HepG2 (cell line): ENCODE data around the gene MYL3. TPM values are rescaled to one million over a fixed set of nuclear protein-coding genes. Genes with fewer than 3 reads are reported as not detected.
A peak's percentile ranks its signal among the peaks of the same experiment; 100 is the strongest.

Source experiments
- ADNP ChIP-seq: sonication (generic); formaldehyde crosslinking; IDR thresholded peaks from 2 replicates; pipeline ENCODE4 v1.4.0; 2020; ENCODE audit warnings: missing genetic modification reagents
- BRD4 ChIP-seq: sonication (generic); formaldehyde crosslinking; IDR thresholded peaks from 2 replicates; pipeline ENCODE4 v1.4.0; 2020; ENCODE audit warnings: missing genetic modification reagents
- FOXA1 ChIP-seq, 2 experiments: fragments of 450-650 bp in 1 of 2; sonication (generic) in 1 of 2; formaldehyde crosslinking in 1 of 2; IDR thresholded peaks; 2 replicates each; pipeline versions ENCODE4 v1.4.0 to v1.6.1; 2016 to 2020; ENCODE audit warnings: missing genetic modification reagents in 1 of 2
- JARID2 ChIP-seq: sonication (generic); formaldehyde crosslinking; IDR thresholded peaks from 2 replicates; pipeline ENCODE4 v1.8.1; 2023; ENCODE audit warnings: missing genetic modification reagents, inconsistent platforms; ENCODE audit not compliant: insufficient replicate concordance
- NFYC ChIP-seq: IDR thresholded peaks from 2 replicates; pipeline ENCODE4 v1.6.1; 2016; ENCODE audit warnings: missing genetic modification reagents, missing compliant biosample characterization
- TCF12 ChIP-seq, 2 experiments: fragments of 450-650 bp in 1 of 2; sonication (generic) in 1 of 2; formaldehyde crosslinking in 1 of 2; IDR thresholded peaks; 2 replicates each; pipeline versions ENCODE4 v1.6.1 to v1.8.0; 2017 to 2022; ENCODE audit warnings: antibody characterized with exemption in 1 of 2, mild to moderate bottlenecking in 1 of 2, missing genetic modification reagents in 1 of 2, moderate library complexity in 1 of 2
- TGIF2 ChIP-seq: IDR thresholded peaks from 2 replicates; pipeline ENCODE4 v1.6.1; 2016; ENCODE audit warnings: control low read depth, missing compliant biosample characterization
- ZFP62 ChIP-seq: sonication (generic); formaldehyde crosslinking; IDR thresholded peaks from 2 replicates; pipeline ENCODE4 v1.4.0; 2020; ENCODE audit warnings: missing genetic modification reagents
- ZMYM4 ChIP-seq: sonication (generic); formaldehyde crosslinking; IDR thresholded peaks from 2 replicates; pipeline ENCODE4 v1.8.1; 2023; ENCODE audit warnings: mild to moderate bottlenecking, missing genetic modification reagents
- ZNF619 ChIP-seq: sonication (generic); formaldehyde crosslinking; IDR thresholded peaks from 2 replicates; pipeline ENCODE4 v1.4.0; 2020; ENCODE audit warnings: mild to moderate bottlenecking, missing genetic modification reagents
- polyA plus RNA-seq, 8 experiments: library from polyadenylated mRNA; depleted of rRNA in 3 of 8; stranded (reverse) in 7 of 8; unstranded in 1 of 8; fragments of >200 nt; fragmentation: Illumina TruSeq in 4 of 8; extraction: Trizol in 4 of 8; gene quantifications; 2 replicates each; pipeline versions ENCODE4 v1.2.1 to v1.2.3, GENCODE V29; 2011 to 2016; ENCODE audit warnings: low read depth in 4 of 8, missing spikeins in 1 of 8, mixed read lengths in 1 of 8; ENCODE audit not compliant: insufficient read depth in 1 of 8
- total RNA-seq, 5 experiments: library from RNA; depleted of rRNA; stranded (reverse); fragments of >200 nt; fragmentation: Illumina TruSeq; extraction: Trizol; gene quantifications; 2 replicates each; pipeline ENCODE4 v1.2.3, GENCODE V29; 2016; ENCODE audit warnings: low read depth in 1 of 5
- TF ChIP-seq, protein P1 (sequence below): sonication (generic); formaldehyde crosslinking; IDR thresholded peaks from 2 replicates; pipeline ENCODE4 v1.5.0; 2020; ENCODE audit warnings: mild to moderate bottlenecking, missing genetic modification reagents
- TF ChIP-seq, protein P2 (sequence below): sonication (generic); formaldehyde crosslinking; IDR thresholded peaks from 2 replicates; pipeline ENCODE4 v1.9.0; 2022; ENCODE audit warnings: missing genetic modification reagents, mild to moderate bottlenecking, borderline replicate concordance
- TF ChIP-seq, protein P3 (sequence below): sonication (generic); formaldehyde crosslinking; IDR thresholded peaks from 2 replicates; pipeline ENCODE4 v1.5.0; 2020; ENCODE audit warnings: mild to moderate bottlenecking, missing genetic modification reagents
- TF ChIP-seq, protein P4 (sequence below): sonication (generic); formaldehyde crosslinking; IDR thresholded peaks from 2 replicates; pipeline ENCODE4 v1.4.0; 2020; ENCODE audit warnings: mild to moderate bottlenecking, missing genetic modification reagents
- TF ChIP-seq, protein P5 (sequence below): sonication (generic); formaldehyde crosslinking; IDR thresholded peaks from 2 replicates; pipeline ENCODE4 v1.5.1; 2020; ENCODE audit warnings: missing genetic modification reagents, mild to moderate bottlenecking, borderline replicate concordance
- TF ChIP-seq, protein P6 (sequence below): sonication (generic); formaldehyde crosslinking; conservative IDR thresholded peaks from 2 replicates; pipeline ENCODE4 v1.8.0; 2022; ENCODE audit warnings: mild to moderate bottlenecking, moderate library complexity, missing genetic modification reagents

The MYL3 gene
- total and polyA plus RNA-seq, 2 of the 13 experiments (the other 11 are each of a cell fraction or from before 2014, with no cell fraction given), result not detected

DNA sequence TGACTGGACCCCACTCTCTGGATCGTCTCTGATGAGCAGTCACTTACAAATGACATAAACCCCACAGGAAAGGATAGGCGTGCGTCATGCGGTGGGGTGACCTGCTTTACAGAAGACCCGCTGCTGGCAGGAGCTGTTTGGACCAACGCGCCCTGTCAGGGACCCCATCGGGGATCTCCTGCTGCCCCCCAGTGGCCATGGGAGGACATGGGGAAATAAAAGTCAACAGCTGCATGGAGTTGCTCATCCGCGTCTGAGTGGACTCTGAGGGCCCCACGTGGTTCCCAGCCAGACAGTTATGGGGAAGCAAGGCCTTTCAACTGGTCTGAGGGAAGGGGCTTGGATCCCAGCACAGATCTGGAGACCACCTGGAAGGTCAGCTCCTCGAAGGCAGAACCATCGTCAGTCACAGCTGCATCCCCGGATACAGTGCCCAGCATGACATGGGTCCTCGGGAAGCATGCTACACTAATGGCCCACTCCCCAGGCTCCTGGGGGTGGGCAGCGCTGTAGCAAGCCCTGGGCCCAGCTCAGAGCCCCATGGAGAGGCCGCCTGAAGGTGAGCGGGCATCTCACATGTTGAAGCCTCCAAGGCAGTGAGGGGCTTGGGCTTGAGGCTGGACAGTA lies 46.4 kb upstream of the MYL3 start (continued):
- TF ChIP-seq, protein P1, sequence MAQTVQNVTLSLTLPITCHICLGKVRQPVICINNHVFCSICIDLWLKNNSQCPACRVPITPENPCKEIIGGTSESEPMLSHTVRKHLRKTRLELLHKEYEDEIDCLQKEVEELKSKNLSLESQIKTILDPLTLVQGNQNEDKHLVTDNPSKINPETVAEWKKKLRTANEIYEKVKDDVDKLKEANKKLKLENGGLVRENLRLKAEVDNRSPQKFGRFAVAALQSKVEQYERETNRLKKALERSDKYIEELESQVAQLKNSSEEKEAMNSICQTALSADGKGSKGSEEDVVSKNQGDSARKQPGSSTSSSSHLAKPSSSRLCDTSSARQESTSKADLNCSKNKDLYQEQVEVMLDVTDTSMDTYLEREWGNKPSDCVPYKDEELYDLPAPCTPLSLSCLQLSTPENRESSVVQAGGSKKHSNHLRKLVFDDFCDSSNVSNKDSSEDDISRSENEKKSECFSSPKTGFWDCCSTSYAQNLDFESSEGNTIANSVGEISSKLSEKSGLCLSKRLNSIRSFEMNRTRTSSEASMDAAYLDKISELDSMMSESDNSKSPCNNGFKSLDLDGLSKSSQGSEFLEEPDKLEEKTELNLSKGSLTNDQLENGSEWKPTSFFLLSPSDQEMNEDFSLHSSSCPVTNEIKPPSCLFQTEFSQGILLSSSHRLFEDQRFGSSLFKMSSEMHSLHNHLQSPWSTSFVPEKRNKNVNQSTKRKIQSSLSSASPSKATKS (CRISPR knock-in tag), result no peak
- TF ChIP-seq BRD4 (CRISPR knock-in tag), result no peak
- no peak for TF ChIP-seq ADNP (CRISPR knock-in tag)
- 0 out of 2 replicates have a peak, but pooled peaks have one; percentile 15 for TF ChIP-seq ZNF619 (CRISPR knock-in tag)
- TF ChIP-seq ZMYM4 (CRISPR knock-in tag), result no peak
- TF ChIP-seq, protein P2, sequence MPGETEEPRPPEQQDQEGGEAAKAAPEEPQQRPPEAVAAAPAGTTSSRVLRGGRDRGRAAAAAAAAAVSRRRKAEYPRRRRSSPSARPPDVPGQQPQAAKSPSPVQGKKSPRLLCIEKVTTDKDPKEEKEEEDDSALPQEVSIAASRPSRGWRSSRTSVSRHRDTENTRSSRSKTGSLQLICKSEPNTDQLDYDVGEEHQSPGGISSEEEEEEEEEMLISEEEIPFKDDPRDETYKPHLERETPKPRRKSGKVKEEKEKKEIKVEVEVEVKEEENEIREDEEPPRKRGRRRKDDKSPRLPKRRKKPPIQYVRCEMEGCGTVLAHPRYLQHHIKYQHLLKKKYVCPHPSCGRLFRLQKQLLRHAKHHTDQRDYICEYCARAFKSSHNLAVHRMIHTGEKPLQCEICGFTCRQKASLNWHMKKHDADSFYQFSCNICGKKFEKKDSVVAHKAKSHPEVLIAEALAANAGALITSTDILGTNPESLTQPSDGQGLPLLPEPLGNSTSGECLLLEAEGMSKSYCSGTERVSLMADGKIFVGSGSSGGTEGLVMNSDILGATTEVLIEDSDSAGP (CRISPR knock-in tag), result no peak; the same call in 1 of the 2 replicates
- TF ChIP-seq TGIF2 (CRISPR knock-in tag), result no peak
- TF ChIP-seq NFYC, result no peak
- TF ChIP-seq JARID2 (CRISPR knock-in tag), result no peak
- TF ChIP-seq, protein P3, sequence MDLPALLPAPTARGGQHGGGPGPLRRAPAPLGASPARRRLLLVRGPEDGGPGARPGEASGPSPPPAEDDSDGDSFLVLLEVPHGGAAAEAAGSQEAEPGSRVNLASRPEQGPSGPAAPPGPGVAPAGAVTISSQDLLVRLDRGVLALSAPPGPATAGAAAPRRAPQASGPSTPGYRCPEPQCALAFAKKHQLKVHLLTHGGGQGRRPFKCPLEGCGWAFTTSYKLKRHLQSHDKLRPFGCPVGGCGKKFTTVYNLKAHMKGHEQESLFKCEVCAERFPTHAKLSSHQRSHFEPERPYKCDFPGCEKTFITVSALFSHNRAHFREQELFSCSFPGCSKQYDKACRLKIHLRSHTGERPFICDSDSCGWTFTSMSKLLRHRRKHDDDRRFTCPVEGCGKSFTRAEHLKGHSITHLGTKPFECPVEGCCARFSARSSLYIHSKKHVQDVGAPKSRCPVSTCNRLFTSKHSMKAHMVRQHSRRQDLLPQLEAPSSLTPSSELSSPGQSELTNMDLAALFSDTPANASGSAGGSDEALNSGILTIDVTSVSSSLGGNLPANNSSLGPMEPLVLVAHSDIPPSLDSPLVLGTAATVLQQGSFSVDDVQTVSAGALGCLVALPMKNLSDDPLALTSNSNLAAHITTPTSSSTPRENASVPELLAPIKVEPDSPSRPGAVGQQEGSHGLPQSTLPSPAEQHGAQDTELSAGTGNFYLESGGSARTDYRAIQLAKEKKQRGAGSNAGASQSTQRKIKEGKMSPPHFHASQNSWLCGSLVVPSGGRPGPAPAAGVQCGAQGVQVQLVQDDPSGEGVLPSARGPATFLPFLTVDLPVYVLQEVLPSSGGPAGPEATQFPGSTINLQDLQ (CRISPR knock-in tag), result no peak
- no peak for TF ChIP-seq ZFP62 (CRISPR knock-in tag)
- TF ChIP-seq, protein P4, sequence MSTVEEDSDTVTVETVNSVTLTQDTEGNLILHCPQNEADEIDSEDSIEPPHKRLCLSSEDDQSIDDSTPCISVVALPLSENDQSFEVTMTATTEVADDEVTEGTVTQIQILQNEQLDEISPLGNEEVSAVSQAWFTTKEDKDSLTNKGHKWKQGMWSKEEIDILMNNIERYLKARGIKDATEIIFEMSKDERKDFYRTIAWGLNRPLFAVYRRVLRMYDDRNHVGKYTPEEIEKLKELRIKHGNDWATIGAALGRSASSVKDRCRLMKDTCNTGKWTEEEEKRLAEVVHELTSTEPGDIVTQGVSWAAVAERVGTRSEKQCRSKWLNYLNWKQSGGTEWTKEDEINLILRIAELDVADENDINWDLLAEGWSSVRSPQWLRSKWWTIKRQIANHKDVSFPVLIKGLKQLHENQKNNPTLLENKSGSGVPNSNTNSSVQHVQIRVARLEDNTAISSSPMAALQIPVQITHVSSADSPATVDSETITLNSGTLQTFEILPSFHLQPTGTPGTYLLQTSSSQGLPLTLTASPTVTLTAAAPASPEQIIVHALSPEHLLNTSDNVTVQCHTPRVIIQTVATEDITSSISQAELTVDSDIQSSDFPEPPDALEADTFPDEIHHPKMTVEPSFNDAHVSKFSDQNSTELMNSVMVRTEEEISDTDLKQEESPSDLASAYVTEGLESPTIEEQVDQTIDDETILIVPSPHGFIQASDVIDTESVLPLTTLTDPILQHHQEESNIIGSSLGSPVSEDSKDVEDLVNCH, result no peak
- TF ChIP-seq TCF12 (IDR thresholded peaks at IDR 0.05), result no peak
- no peak for TF ChIP-seq TCF12 (CRISPR knock-in tag; IDR thresholded peaks at IDR 0.05)
- TF ChIP-seq, protein P5, sequence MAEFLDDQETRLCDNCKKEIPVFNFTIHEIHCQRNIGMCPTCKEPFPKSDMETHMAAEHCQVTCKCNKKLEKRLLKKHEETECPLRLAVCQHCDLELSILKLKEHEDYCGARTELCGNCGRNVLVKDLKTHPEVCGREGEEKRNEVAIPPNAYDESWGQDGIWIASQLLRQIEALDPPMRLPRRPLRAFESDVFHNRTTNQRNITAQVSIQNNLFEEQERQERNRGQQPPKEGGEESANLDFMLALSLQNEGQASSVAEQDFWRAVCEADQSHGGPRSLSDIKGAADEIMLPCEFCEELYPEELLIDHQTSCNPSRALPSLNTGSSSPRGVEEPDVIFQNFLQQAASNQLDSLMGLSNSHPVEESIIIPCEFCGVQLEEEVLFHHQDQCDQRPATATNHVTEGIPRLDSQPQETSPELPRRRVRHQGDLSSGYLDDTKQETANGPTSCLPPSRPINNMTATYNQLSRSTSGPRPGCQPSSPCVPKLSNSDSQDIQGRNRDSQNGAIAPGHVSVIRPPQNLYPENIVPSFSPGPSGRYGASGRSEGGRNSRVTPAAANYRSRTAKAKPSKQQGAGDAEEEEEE (CRISPR knock-in tag), result no peak
- TF ChIP-seq, protein P6, sequence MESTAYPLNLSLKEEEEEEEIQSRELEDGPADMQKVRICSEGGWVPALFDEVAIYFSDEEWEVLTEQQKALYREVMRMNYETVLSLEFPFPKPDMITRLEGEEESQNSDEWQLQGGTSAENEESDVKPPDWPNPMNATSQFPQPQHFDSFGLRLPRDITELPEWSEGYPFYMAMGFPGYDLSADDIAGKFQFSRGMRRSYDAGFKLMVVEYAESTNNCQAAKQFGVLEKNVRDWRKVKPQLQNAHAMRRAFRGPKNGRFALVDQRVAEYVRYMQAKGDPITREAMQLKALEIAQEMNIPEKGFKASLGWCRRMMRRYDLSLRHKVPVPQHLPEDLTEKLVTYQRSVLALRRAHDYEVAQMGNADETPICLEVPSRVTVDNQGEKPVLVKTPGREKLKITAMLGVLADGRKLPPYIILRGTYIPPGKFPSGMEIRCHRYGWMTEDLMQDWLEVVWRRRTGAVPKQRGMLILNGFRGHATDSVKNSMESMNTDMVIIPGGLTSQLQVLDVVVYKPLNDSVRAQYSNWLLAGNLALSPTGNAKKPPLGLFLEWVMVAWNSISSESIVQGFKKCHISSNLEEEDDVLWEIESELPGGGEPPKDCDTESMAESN, result no peak
- no peak for TF ChIP-seq FOXA1 (IDR thresholded peaks at IDR 0.05)
- peak; percentile 86 for TF ChIP-seq FOXA1 (CRISPR knock-in tag; IDR thresholded peaks at IDR 0.05)
